PC-9 (cell line): ENCODE results near the gene GDF2. TPM values are rescaled to one million over a fixed set of nuclear protein-coding genes. Genes with fewer than 3 reads are reported as not detected.

Experiments used
- BruUV-seq: library from RNA; stranded (reverse); fragments of 400-500 nt; replicated peaks from 2 replicates; lab custom pipeline; 2021; lab: Mats Ljungman, UMichigan
- CTCF ChIA-PET: fragments of 300-600 bp; sonication (Branson Sonifier 250); formaldehyde crosslinking; loops from one replicate; lab custom pipeline; 2022; ENCODE audit warnings: antibody characterized with exemption; lab: Charles Lee
- POLR2A ChIA-PET: fragments of 300-600 bp; sonication (Branson Sonifier 250); formaldehyde crosslinking; loops from one replicate; lab custom pipeline; 2022; ENCODE audit warnings: antibody characterized with exemption; ENCODE audit not compliant: unreplicated experiment; lab: Charles Lee
- DNase-seq, 2 experiments: peaks; one replicate each; pipeline versions ENCODE4 v3.0.0 to v3.0.0-alpha.2; 2015 to 2022; ENCODE audit warnings: mixed read lengths in 1 of 2
- H2AFZ ChIP-seq: fragments of 200-600 bp; sonication (generic); 2 replicates; pipeline ENCODE4 v1.8.1; 2017; ENCODE audit warnings: antibody characterized with exemption
- H3F3A ChIP-seq: fragments of 200-600 bp; sonication (generic); 2 replicates; pipeline ENCODE4 v1.8.1; 2017; ENCODE audit warnings: antibody characterized with exemption, mild to moderate bottlenecking, low read depth; ENCODE audit not compliant: insufficient read depth
- H3K27ac ChIP-seq: fragments of 200-600 bp; sonication (generic); 2 replicates; pipeline ENCODE4 v1.6.1; 2016; ENCODE audit warnings: mixed run types
- H3K27me3 ChIP-seq: fragments of 200-600 bp; sonication (generic); 2 replicates; pipeline ENCODE4 v1.6.1; 2016; ENCODE audit warnings: low read depth, mixed run types; ENCODE audit not compliant: insufficient read depth
- H3K36me3 ChIP-seq: fragments of 200-600 bp; sonication (generic); 2 replicates; pipeline ENCODE4 v1.6.1; 2016; ENCODE audit warnings: low read depth, mixed run types
- H3K4me1 ChIP-seq: fragments of 200-600 bp; sonication (generic); replicated peaks from 2 replicates; pipeline ENCODE4 v1.6.1; 2016; ENCODE audit warnings: mixed run types; ENCODE audit not compliant: insufficient read depth
- H3K4me2 ChIP-seq: fragments of 200-600 bp; sonication (generic); 2 replicates; pipeline ENCODE4 v1.6.1; 2017; ENCODE audit warnings: mixed run types
- H3K4me3 ChIP-seq: fragments of 200-600 bp; sonication (generic); 2 replicates; pipeline ENCODE4 v1.6.1; 2016; ENCODE audit warnings: mixed run types
- H3K79me2 ChIP-seq: fragments of 200-600 bp; sonication (generic); 2 replicates; pipeline ENCODE4 v1.6.1; 2017; ENCODE audit warnings: low read depth, mixed run types
- H3K9me2 ChIP-seq: fragments of 200-600 bp; sonication (generic); 2 replicates; pipeline ENCODE4 v1.8.1; 2017; ENCODE audit warnings: mild to moderate bottlenecking; ENCODE audit not compliant: insufficient read depth
- H3K9me3 ChIP-seq: fragments of 200-600 bp; sonication (generic); 2 replicates; pipeline ENCODE4 v1.8.1; 2016; ENCODE audit warnings: low read depth; ENCODE audit not compliant: insufficient read depth
- H4K20me1 ChIP-seq: fragments of 200-600 bp; sonication (generic); 2 replicates; pipeline ENCODE4 v1.8.1; 2017; ENCODE audit not compliant: insufficient read depth
- EZH2 ChIP-seq: fragments of 200-600 bp; sonication (generic); IDR thresholded peaks from 2 replicates; pipeline ENCODE4 v1.8.0; 2017; ENCODE audit warnings: antibody characterized with exemption, low read depth
- intact Hi-C: fragments of 100-400 bp; cut with micrococcal nuclease; formaldehyde crosslinking; loops from one replicate; pipeline ENCODE4 v1.10.0; 2022; ENCODE audit not compliant: unreplicated experiment
- total RNA-seq: library from RNA; stranded (reverse); gene quantifications from 2 replicates; pipeline ENCODE4 v1.2.3, GENCODE V29; 2021
- TF ChIP-seq, protein P1 (sequence below): fragments of 200-600 bp; sonication (generic); conservative IDR thresholded peaks from 2 replicates; pipeline ENCODE4 v1.6.1; 2017; ENCODE audit warnings: mixed run types, antibody characterized with exemption, mild to moderate bottlenecking, moderate library complexity

GDF2 gene
- total RNA-seq, 1 experiment from 2014 or later: not detected

DNA sequence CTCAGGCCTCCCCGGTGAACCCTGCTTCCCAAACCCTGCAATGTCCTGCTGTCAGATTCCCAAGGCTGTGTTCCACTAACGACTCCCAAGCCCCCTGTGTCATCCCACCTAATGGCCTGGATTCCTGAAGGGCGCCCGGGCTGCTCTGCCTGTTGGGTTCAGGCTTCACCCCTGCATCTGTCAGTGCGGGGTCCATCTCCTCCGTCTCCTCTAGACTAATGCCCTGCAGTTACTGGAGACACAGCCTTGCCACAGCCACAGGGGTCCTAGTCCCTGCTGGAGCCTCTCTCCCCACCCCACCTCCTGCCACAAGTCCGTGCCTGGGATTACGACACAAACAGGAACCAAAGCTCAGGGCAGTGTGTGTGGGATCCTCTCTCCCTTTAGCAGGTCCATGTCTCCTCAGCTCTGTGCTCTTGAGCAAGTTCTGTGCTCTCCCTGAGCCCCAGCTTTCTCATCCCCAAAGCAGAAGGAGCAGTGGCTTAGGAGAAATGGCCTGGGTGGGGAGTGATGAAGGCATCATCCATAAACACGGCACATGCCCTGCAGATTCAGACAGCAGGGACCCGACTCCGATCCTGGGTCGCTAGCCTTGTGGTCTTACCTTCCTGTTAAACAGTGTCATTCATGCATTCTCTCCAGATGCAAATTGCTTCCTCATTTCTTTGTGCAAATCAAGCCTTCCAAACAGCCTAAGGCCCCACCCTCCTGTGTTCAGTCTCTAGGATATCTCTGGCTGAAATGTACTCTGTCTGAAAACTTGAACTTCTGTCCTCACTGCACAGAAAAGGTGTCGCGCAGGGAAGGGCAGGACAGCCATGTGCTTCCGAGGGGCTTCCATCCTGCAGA lies 17.7 kb downstream of the GDF2 start:
- no peaks in the 10 kb centered on the region for H3F3A ChIP-seq
- intact Hi-C loops: no loop called here
- no peaks in the 10 kb centered on the region for H3K9me3 ChIP-seq
- no TSS peak for BruUV-seq
- H3K36me3 ChIP-seq: no peaks in the 10 kb centered on the region
- CTCF ChIA-PET: interaction anchor here (0.6 to 1.3 kb wide), 6 partner anchors 17 to 357 kb away, joined by 3 to 6 read pairs (median 3); no protein-coding TSS in a partner anchor
- no peak overlapping the region for H2AFZ ChIP-seq
- no peak overlapping the region for H3K4me3 ChIP-seq
- DNase-seq: no peak
- POLR2A ChIA-PET: interaction anchor here (0.6 to 0.7 kb wide), 2 partner anchors 53 to 221 kb away, joined by 3 to 4 read pairs; no protein-coding TSS in a partner anchor
- H3K79me2 ChIP-seq: no peaks in the 10 kb centered on the region
- H3K27me3 ChIP-seq: 0 out of 2 replicates have a peak, but pooled peaks cover 3% of the 10 kb centered on the region
- no peak for TF ChIP-seq EZH2
- TF ChIP-seq, protein P1, sequence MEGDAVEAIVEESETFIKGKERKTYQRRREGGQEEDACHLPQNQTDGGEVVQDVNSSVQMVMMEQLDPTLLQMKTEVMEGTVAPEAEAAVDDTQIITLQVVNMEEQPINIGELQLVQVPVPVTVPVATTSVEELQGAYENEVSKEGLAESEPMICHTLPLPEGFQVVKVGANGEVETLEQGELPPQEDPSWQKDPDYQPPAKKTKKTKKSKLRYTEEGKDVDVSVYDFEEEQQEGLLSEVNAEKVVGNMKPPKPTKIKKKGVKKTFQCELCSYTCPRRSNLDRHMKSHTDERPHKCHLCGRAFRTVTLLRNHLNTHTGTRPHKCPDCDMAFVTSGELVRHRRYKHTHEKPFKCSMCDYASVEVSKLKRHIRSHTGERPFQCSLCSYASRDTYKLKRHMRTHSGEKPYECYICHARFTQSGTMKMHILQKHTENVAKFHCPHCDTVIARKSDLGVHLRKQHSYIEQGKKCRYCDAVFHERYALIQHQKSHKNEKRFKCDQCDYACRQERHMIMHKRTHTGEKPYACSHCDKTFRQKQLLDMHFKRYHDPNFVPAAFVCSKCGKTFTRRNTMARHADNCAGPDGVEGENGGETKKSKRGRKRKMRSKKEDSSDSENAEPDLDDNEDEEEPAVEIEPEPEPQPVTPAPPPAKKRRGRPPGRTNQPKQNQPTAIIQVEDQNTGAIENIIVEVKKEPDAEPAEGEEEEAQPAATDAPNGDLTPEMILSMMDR: no peak
- H3K27ac ChIP-seq: no peak overlapping the region
- H3K4me2 ChIP-seq: no peak overlapping the region
- no peaks in the 10 kb centered on the region for H3K4me1 ChIP-seq
- H4K20me1 ChIP-seq: no peaks in the 10 kb centered on the region
- H3K9me2 ChIP-seq: no peaks in the 10 kb centered on the region

DNA sequence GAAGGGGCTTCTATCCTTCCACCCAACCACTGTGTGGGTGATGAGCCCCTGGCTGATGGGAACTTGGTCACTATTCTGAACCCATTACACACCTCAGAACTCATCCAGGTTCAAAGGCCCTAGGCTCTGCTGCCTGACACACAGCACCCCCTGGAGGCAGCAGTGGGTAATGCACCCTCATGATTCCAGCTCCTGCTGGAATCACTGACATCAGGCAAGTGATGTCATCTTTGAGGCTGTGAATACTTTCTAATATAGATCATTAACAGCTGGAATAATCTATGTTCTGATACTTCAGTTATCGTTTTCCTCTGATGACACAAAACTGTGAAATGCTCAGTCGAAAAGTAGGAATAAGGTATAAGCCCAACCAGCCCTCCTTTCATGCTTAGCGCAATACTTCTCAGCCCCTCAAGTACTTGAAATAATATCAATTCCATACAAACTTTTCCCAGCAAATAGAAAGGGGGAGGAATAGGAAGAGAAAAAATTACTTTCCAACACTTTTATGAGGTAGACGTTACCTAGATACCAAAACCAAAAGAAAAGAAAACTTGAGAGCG lies 18.4 kb downstream of the GDF2 start:
- Histone ChIP-seq H3K9me2 (no peaks in the 10 kb centered on the region), H3K36me3 (no peaks in the 10 kb centered on the region), H3K4me2 (no peak overlapping the region), H3K9me3 (no peaks in the 10 kb centered on the region), H4K20me1 (no peaks in the 10 kb centered on the region), H3K4me1 (no peaks in the 10 kb centered on the region), H3K27ac (no peak overlapping the region), H3K4me3 (no peak overlapping the region), H3K27me3 (no peaks in the 10 kb centered on the region), H3K79me2 (no peaks in the 10 kb centered on the region), H3F3A (no peaks in the 10 kb centered on the region), H2AFZ (no peak overlapping the region)
- CTCF ChIA-PET: interaction anchor here (0.9 to 1.3 kb wide), 5 partner anchors 17 to 347 kb away, joined by 3 to 6 read pairs (median 3); no protein-coding TSS in a partner anchor
- no TSS peak for BruUV-seq
- peak; percentile 50 to 68 for DNase-seq
- intact Hi-C loops: no loop called here
- POLR2A ChIA-PET: interaction anchor here (0.6 to 0.7 kb wide), 3 partner anchors 54 to 220 kb away, joined by 3 to 8 read pairs (median 4); no protein-coding TSS in a partner anchor
- TF ChIP-seq, protein P1: peak; percentile 99
- no peak for TF ChIP-seq EZH2

DNA sequence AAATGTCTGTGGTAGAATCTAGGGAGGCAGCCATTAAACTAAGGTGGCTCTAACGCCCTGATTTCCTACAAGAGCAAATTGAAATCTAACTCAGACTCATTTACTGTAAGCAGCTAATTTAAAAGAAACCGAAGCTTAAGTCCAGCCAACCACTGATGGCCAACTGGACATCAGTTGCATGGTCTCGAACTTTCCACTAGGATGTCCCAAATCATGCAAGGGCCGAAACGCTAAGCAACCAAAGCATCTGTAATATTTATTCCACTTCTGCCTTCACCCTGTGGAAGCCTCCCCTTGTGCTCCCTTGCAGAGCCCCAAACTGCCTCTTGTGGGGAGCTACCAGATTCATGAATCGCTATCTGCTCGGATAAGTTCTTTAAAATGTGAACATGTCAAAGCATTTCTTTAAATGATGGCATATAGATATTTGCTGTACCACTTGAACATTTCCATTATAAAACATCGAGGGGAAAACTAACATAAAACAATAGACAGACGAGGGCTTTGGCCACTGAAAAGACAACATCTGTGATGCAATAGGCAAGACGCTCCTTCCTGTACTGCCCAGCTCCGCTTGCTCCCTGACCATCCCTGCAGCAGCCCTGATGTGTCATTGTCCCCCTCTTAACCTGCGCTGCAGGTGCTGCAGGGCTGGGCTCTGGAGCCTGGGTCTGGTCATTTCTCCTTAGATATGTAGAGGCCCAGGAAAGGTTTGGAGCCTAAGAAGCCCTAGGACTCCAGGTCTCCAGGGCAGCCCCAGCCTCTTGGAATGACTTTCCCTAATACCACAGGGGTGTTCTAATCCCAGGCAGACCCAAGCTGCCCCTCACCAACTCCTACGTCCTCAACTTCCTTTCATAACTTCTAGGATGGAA lies 23.0 kb downstream of the GDF2 start:
- H3K4me3 ChIP-seq: no peak overlapping the region
- ChIA-PET POLR2A (no interaction called here), CTCF (no interaction called here)
- H3K27me3 ChIP-seq: no peaks in the 10 kb centered on the region
- no peak overlapping the region for H3K4me2 ChIP-seq
- no peaks in the 10 kb centered on the region for H3K36me3 ChIP-seq
- H3K27ac ChIP-seq: no peak overlapping the region
- H3K79me2 ChIP-seq: no peaks in the 10 kb centered on the region
- BruUV-seq: no TSS peak
- H2AFZ ChIP-seq: no peak overlapping the region
- intact Hi-C loops: no loop called here
- TF ChIP-seq EZH2: no peak
- TF ChIP-seq, protein P1: no peak
- no peak for DNase-seq
- 0 out of 2 replicates have a peak, but pooled peaks cover 6% of the 10 kb centered on the region for H3K4me1 ChIP-seq
- no peaks in the 10 kb centered on the region for H4K20me1 ChIP-seq
- no peaks in the 10 kb centered on the region for H3F3A ChIP-seq
- no peaks in the 10 kb centered on the region for H3K9me3 ChIP-seq
- no peaks in the 10 kb centered on the region for H3K9me2 ChIP-seq
